NT2/D1 (cell line): ENCODE results near the gene PPP2R3A.

Experiments
- YY1 ChIP-seq: IDR thresholded peaks from 2 replicates; pipeline ENCODE4 v1.6.1; 2011; ENCODE audit not compliant: insufficient read length, insufficient read depth
- ZNF274 ChIP-seq: IDR thresholded peaks from 2 replicates; pipeline ENCODE4 v1.6.1; 2011; ENCODE audit warnings: mild to moderate bottlenecking, low read depth, low read length

DNA sequence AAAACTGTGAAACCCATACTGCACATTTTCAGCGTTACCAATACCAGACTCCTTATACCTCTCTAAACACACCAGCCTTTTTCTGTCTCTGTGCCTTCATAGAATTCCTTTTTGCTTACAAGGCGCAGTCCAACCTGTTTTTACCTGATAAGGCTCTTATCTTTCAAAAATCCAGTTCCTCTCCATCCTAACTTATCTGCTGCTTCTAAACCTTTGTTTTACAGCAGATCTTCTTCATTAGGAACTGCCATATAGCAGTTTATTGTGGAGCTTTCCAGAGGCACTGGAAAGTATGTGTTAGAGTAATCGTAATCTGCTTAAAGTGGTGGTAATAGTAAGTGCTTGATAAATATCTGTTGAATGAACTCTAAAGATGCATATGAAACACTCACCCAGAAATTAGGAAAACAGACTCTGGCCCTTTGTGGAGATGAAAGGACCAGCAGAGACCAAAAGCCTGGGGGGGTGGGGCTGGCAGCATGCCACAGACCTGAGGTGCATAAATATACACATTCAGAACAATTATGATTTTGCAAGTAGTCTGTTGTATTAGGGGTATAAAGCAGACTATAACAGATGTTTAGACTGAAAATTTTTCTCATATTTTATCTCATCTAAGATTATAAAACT lies 29.3 kb downstream of the PPP2R3A start:
- TF ChIP-seq YY1 (no peak), ZNF274 (no peak)
